Measurements from ENCODE around the gene ASB5.

DNA sequence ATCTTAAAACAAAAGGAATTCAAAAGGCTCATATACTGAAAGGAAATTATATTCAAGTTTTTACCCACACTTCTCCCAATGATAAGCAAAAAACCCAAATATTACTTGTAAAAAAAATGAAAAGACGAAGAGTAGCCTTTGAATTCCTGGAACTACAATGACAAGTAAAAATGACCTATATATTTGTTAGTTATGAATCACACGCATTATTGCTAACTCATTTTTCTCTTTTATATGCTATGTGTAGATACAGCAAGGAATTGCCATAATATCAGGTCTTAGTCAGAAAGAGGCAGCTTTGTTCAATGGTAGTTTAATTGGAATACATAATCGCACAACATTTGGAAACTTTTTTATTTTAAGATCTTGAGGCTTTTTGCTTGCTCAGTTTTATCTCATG is 22.7 kb upstream of the ASB5 start:
- TF ChIP-seq, protein P1, sequence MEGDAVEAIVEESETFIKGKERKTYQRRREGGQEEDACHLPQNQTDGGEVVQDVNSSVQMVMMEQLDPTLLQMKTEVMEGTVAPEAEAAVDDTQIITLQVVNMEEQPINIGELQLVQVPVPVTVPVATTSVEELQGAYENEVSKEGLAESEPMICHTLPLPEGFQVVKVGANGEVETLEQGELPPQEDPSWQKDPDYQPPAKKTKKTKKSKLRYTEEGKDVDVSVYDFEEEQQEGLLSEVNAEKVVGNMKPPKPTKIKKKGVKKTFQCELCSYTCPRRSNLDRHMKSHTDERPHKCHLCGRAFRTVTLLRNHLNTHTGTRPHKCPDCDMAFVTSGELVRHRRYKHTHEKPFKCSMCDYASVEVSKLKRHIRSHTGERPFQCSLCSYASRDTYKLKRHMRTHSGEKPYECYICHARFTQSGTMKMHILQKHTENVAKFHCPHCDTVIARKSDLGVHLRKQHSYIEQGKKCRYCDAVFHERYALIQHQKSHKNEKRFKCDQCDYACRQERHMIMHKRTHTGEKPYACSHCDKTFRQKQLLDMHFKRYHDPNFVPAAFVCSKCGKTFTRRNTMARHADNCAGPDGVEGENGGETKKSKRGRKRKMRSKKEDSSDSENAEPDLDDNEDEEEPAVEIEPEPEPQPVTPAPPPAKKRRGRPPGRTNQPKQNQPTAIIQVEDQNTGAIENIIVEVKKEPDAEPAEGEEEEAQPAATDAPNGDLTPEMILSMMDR (conservative IDR thresholded peaks at IDR 0.05; ENCODE audit: low read length): no peak
- no peak for TF ChIP-seq EZH2phosphoT487 (IDR thresholded peaks at IDR 0.05; ENCODE audit: borderline replicate concordance)
